Measurements from ENCODE around the gene SMOC2.

GRCh38 chr6:168675375-168675774, 234.4 kb downstream of the SMOC2 start:
- TF ChIP-seq CTCF (IDR thresholded peaks at IDR 0.05) (no peak), POLR2AphosphoS5 (IDR thresholded peaks at IDR 0.05) (no peak), POLR2A (IDR thresholded peaks at IDR 0.05) (no peak)

Measured in prostate gland (tissue), 2 donors.